ENCODE measurements around the gene PEX14.

The PEX14 gene

GRCh38 chr1:10677491-10678391, 203.0 kb downstream of the PEX14 start:
- no peak for TF ChIP-seq JUND (IDR thresholded peaks at IDR 0.05; ENCODE audit: low read depth)
- in situ Hi-C loops (cut with HindIII; ENCODE audit: low pct_unique_long_range_greater_than_20kb, low sequenced_read_pairs) = no loop called here
- no peak for DNase-seq (ENCODE audit: low read depth in 1 of 2, low spot score in 1 of 2)

GRCh38 chr1:10678402-10678801, 203.7 kb downstream of the PEX14 start:
- in situ Hi-C loops (cut with HindIII; ENCODE audit: low pct_unique_long_range_greater_than_20kb, low sequenced_read_pairs) = no loop called here
- DNase-seq (ENCODE audit: low read depth in 1 of 2, low spot score in 1 of 2) = no peak
- TF ChIP-seq JUND (IDR thresholded peaks at IDR 0.05; ENCODE audit: low read depth) = no peak

GRCh38 chr1:10678852-10679251, 204.1 kb downstream of the PEX14 start:
- no peak for DNase-seq (ENCODE audit: low read depth in 1 of 2, low spot score in 1 of 2)
- in situ Hi-C loops (cut with HindIII; ENCODE audit: low pct_unique_long_range_greater_than_20kb, low sequenced_read_pairs) = no loop called here
- TF ChIP-seq JUND (IDR thresholded peaks at IDR 0.05; ENCODE audit: low read depth) = no peak

- TF ChIP-seq JUND (IDR thresholded peaks at IDR 0.05; ENCODE audit: low read depth) = peak; percentile 86; the same call in 1 of the 2 replicates
- in situ Hi-C loops (cut with HindIII; ENCODE audit: low pct_unique_long_range_greater_than_20kb, low sequenced_read_pairs) = no loop called here
- peak; percentile 74 to 92 for DNase-seq (ENCODE audit: low read depth in 1 of 2, low spot score in 1 of 2)
Observed at GRCh38 chr1:10679496-10680220, 204.9 kb downstream of the PEX14 start.
